Activated CD4-positive, alpha-beta T cell treated with anti-CD3 and anti-CD28 coated beads for 36 hours (primary cell): ENCODE measurements around the gene NMRK1. TPM values are rescaled to one million over a fixed set of nuclear protein-coding genes. Genes with fewer than 3 reads are reported as not detected.
A peak's percentile ranks its signal among the peaks of the same experiment; 100 is the strongest.

ENCODE experiments used
- ATAC-seq: fragments of 200-7000 bp; cut with Tn5 transposase; one replicate; pipeline ENCODE4 v1.10.0; 2021; ENCODE audit warnings: mild to moderate bottlenecking, moderate library complexity
- CTCF ChIA-PET: fragments of 350-600 bp; sonication (Branson Sonifier 250); formaldehyde crosslinking; loops from one replicate; lab custom pipeline; 2021; ENCODE audit warnings: antibody characterized with exemption; lab: Charles Lee
- POLR2A ChIA-PET: fragments of 350-600 bp; sonication (Branson Sonifier 250); formaldehyde crosslinking; loops from one replicate; lab custom pipeline; 2021; ENCODE audit warnings: antibody characterized with exemption, inconsistent platforms; lab: Charles Lee
- DNase-seq: peaks from one replicate; pipeline ENCODE4 v3.0.0-alpha.2; 2020
- H3K27ac Mint-ChIP-seq: one replicate; pipeline ENCODE4 v1.8.0; 2021; ENCODE audit warnings: mixed read lengths
- H3K27me3 Mint-ChIP-seq: one replicate; pipeline ENCODE4 v1.8.0; 2021; ENCODE audit warnings: mixed read lengths
- H3K36me3 Mint-ChIP-seq: one replicate; pipeline ENCODE4 v1.8.0; 2021; ENCODE audit warnings: low read depth, mixed read lengths
- H3K4me1 Mint-ChIP-seq: one replicate; pipeline ENCODE4 v1.8.0; 2021; ENCODE audit warnings: mixed read lengths
- H3K4me3 Mint-ChIP-seq: one replicate; pipeline ENCODE4 v1.8.0; 2021; ENCODE audit warnings: mild to moderate bottlenecking, moderate library complexity, mixed read lengths
- H3K9me3 Mint-ChIP-seq: one replicate; pipeline ENCODE4 v1.8.0; 2021; ENCODE audit warnings: low read depth, mixed read lengths
- intact Hi-C, 2 experiments: fragments of 100-400 bp; cut with DNase I in 1 of 2; cut with micrococcal nuclease in 1 of 2; formaldehyde crosslinking; loops; one replicate each; pipeline versions ENCODE4 v1.14.2 to v1.15.1; 2022 to 2024; cut with DNase I, micrococcal nuclease
- total RNA-seq, 2 experiments: library from RNA; stranded (reverse); gene quantifications; one replicate each; pipeline ENCODE4 v1.2.3, GENCODE V29; 2021

Gene NMRK1
- total RNA-seq, 2 experiments from 2014 or later, result 20.9 to 29.2 TPM

DNA sequence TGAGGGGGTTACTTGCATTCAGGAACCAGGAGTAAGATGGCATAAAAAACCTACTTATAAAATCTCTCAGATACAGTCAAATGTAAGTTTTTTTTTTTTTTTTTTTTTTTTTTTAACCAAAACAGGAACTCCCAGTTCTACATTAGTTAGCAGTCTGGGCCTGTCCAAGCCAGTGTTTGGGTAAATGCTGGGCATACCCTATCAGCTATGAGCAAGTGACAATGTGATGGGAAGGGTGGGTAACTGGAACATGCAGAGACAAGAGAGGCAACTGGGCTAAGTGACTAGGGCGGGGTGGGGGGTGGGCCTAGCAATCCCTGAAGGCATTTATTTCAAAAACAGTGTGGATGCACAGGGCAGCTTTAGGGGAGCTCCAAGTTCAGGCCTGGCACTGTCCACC lies 2.3 kb downstream of the NMRK1 start:
- intact Hi-C loops, result loop anchor here (5.0 to 10.0 kb wide), 5 partner anchors 42 to 1953 kb away; partner anchors contain the start of genes ANXA1 (in 1 of the 2) and RFK (in 1 of the 2)
- Mint-ChIP-seq H3K9me3 (no peaks in the 10 kb centered on the region), H3K27ac (peak overlapping the region; percentile 59), H3K4me3 (peak overlapping the region; percentile 96), H3K4me1 (peaks cover 48% of the 10 kb centered on the region), H3K27me3 (no peaks in the 10 kb centered on the region), H3K36me3 (peaks cover 10% of the 10 kb centered on the region)
- ChIA-PET POLR2A (interaction anchor here (1.9 to 3.6 kb wide), 2 partner anchors 14 to 58 kb away, joined by 5 to 22 read pairs; partner anchors contain the start of gene CARNMT1), CTCF (interaction anchor here (0.6 to 2.4 kb wide), 9 partner anchors 10 to 312 kb away, joined by 3 to 11 read pairs (median 6); partner anchors contain the start of genes C9orf40 and CARNMT1)
- DNase-seq (no peak), ATAC-seq (no peak)

GRCh38 chr9:75084081-75084672 lies 3.8 kb downstream of the NMRK1 start:
- ATAC-seq (no peak), DNase-seq (no peak)
- POLR2A ChIA-PET, result interaction anchor here (0.6 kb wide), 1 partner anchor 65 kb away, joined by 7 read pairs; no protein-coding TSS in a partner anchor
- no peak overlapping the region for H3K27ac Mint-ChIP-seq
- intact Hi-C loops, result loop anchor here in 1 of 2 experiments (10.0 kb wide), 1 partner anchor 1311 kb away; the partner anchor contains the start of gene RFK
- CTCF ChIA-PET, result interaction anchor here (0.6 to 2.2 kb wide), 4 partner anchors 8 to 1662 kb away, joined by 3 to 12 read pairs (median 7); no protein-coding TSS in a partner anchor
- H3K4me3 Mint-ChIP-seq, result no peak overlapping the region
- H3K36me3 Mint-ChIP-seq, result peaks cover 12% of the 10 kb centered on the region
- no peaks in the 10 kb centered on the region for H3K9me3 Mint-ChIP-seq
- no peaks in the 10 kb centered on the region for H3K27me3 Mint-ChIP-seq
- H3K4me1 Mint-ChIP-seq, result peaks cover 36% of the 10 kb centered on the region

GRCh38 chr9:75083188-75083970 lies 4.6 kb downstream of the NMRK1 start:
- Mint-ChIP-seq H3K9me3 (no peaks in the 10 kb centered on the region), H3K27me3 (no peaks in the 10 kb centered on the region), H3K36me3 (peaks cover 14% of the 10 kb centered on the region), H3K27ac (peak overlapping the region; percentile 39), H3K4me1 (peaks cover 36% of the 10 kb centered on the region), H3K4me3 (no peak overlapping the region)
- CTCF ChIA-PET, result interaction anchor here (1.1 to 2.1 kb wide), 3 partner anchors 43 to 309 kb away, joined by 3 to 12 read pairs (median 3); no protein-coding TSS in a partner anchor
- DNase-seq (peak; percentile 44), ATAC-seq (no peak)
- POLR2A ChIA-PET, result interaction anchor here (0.6 kb wide), 1 partner anchor 315 kb away, joined by 3 read pairs; no protein-coding TSS in a partner anchor
- intact Hi-C loops, result loop anchor here in 1 of 2 experiments (10.0 kb wide), 1 partner anchor 1311 kb away; the partner anchor contains the start of gene RFK

- intact Hi-C loops, result loop anchor here in 1 of 2 experiments (10.0 kb wide), 1 partner anchor 1313 kb away; the partner anchor contains the start of gene RFK
- ChIA-PET CTCF (no interaction called here), POLR2A (no interaction called here)
- no peak overlapping the region for H3K27ac Mint-ChIP-seq
- H3K36me3 Mint-ChIP-seq, result peaks cover 15% of the 10 kb centered on the region
- no peaks in the 10 kb centered on the region for H3K9me3 Mint-ChIP-seq
- ATAC-seq, result no peak
- no peak overlapping the region for H3K4me3 Mint-ChIP-seq
- no peaks in the 10 kb centered on the region for H3K27me3 Mint-ChIP-seq
- DNase-seq, result no peak
- H3K4me1 Mint-ChIP-seq, result peaks cover 34% of the 10 kb centered on the region
These were observed 6.3 kb downstream of the NMRK1 start for GRCh38 chr9:75081632-75082031.

DNA sequence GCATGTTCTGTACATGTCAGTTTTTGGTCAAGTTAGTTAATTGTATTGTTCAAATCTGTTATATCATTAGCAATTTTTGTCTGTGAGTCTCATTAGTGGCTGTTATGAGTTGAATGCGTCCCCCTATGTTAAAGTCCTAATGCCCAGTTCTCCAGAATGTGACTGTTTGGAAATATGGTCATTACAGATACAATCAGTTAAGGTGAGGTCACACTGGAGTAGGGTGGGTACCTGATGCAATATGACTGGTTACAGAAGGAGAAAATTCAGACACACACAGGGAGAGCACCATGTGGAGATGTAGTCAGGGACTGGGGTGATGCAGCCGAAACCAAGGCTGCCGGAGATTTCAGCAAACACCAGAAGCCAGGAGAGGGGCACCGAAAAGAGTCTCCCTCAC lies 15.1 kb downstream of the NMRK1 start:
- CTCF ChIA-PET, result interaction anchor here (1.4 to 3.4 kb wide), 3 partner anchors 13 to 299 kb away, joined by 3 to 19 read pairs (median 9); no protein-coding TSS in a partner anchor
- ATAC-seq (no peak), DNase-seq (no peak)
- no peak overlapping the region for H3K4me3 Mint-ChIP-seq
- intact Hi-C loops, result loop anchor here in 1 of 2 experiments (10.0 kb wide), 1 partner anchor 208 kb away; no protein-coding TSS in a partner anchor
- POLR2A ChIA-PET, result no interaction called here
- H3K4me1 Mint-ChIP-seq, result peaks cover 39% of the 10 kb centered on the region
- H3K27ac Mint-ChIP-seq, result peak overlapping the region; percentile 69
- H3K27me3 Mint-ChIP-seq, result no peaks in the 10 kb centered on the region
- peaks cover 15% of the 10 kb centered on the region for H3K36me3 Mint-ChIP-seq
- no peaks in the 10 kb centered on the region for H3K9me3 Mint-ChIP-seq

- Mint-ChIP-seq H3K4me1 (peaks cover 37% of the 10 kb centered on the region), H3K27me3 (no peaks in the 10 kb centered on the region), H3K9me3 (no peaks in the 10 kb centered on the region), H3K36me3 (peaks cover 16% of the 10 kb centered on the region), H3K4me3 (peak overlapping the region; percentile 11), H3K27ac (peak overlapping the region; percentile 75)
- ATAC-seq (peak; percentile 96), DNase-seq (peak; percentile 86)
- POLR2A ChIA-PET, result interaction anchor here (0.5 to 1.5 kb wide), 3 partner anchors 15 to 138 kb away, joined by 4 to 6 read pairs (median 5); no protein-coding TSS in a partner anchor
- intact Hi-C loops, result loop anchor here (1.0 to 10.0 kb wide), 3 partner anchors 43 to 207 kb away; partner anchors contain the start of gene CARNMT1 (in 2 of the 2)
- CTCF ChIA-PET, result interaction anchor here (0.6 to 2.3 kb wide), 10 partner anchors 10 to 299 kb away, joined by 3 to 9 read pairs (median 3); partner anchors contain the start of gene C9orf40
These were observed 16.3 kb downstream of the NMRK1 start for GRCh38 chr9:75071530-75072122.

DNA sequence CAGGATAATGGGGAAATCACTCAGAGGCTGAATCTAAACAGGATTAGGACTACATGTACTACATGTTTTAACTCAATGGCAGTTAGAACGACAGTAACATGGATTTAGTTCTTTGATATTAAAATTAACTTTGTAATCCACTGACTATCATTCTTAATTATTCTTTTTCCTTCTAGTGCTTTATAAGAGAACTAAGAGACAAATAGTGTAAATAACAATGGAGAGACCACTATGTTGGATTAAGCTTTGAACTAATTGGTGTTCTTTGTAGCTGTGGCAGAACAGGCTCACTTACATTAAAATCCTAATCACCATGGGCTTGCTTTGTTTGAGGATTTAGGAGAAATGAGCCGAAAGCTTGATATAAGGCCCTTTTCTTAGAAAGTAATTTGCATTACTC lies 18.8 kb downstream of the NMRK1 start:
- Mint-ChIP-seq H3K9me3 (no peaks in the 10 kb centered on the region), H3K4me3 (no peak overlapping the region)
- POLR2A ChIA-PET, result no interaction called here

DNA sequence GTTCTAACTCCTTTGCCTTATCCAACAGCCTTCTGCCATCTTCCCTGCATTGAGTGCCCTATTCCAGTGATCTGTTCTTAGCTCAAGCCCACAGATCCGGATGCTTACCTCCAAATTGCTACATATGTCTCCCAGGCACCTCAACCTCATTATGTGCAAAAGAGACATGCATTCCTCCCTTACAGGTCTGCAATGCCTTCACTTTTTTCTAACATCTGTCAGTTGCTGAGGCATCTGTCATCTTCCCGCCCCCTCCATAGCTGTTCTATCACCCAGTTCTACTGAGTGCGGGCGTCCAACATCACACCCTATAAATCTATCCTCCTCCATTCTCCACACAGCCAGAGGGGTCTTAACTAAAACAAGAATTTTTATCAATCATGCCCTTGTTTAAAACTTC lies 20.1 kb downstream of the NMRK1 start:
- no peak for DNase-seq
- intact Hi-C loops, result no loop called here
- Mint-ChIP-seq H3K36me3 (peaks cover 19% of the 10 kb centered on the region), H3K27me3 (no peaks in the 10 kb centered on the region), H3K4me3 (no peak overlapping the region), H3K9me3 (no peaks in the 10 kb centered on the region), H3K27ac (no peak overlapping the region), H3K4me1 (peaks cover 40% of the 10 kb centered on the region)
- ATAC-seq, result no peak
- ChIA-PET POLR2A (no interaction called here), CTCF (interaction anchor here (1.9 kb wide), 1 partner anchor 294 kb away, joined by 8 read pairs; no protein-coding TSS in a partner anchor)

More for the DNA sequence above, 18.8 kb downstream of the NMRK1 start:
- H3K27ac Mint-ChIP-seq, result no peak overlapping the region
- H3K27me3 Mint-ChIP-seq, result no peaks in the 10 kb centered on the region
- H3K36me3 Mint-ChIP-seq, result peaks cover 20% of the 10 kb centered on the region
- ATAC-seq (no peak), DNase-seq (no peak)
- H3K4me1 Mint-ChIP-seq, result peaks cover 37% of the 10 kb centered on the region
- CTCF ChIA-PET, result interaction anchor here (1.3 to 1.6 kb wide), 2 partner anchors 17 to 21 kb away, joined by 3 to 4 read pairs; no protein-coding TSS in a partner anchor
- intact Hi-C loops, result no loop called here

DNA sequence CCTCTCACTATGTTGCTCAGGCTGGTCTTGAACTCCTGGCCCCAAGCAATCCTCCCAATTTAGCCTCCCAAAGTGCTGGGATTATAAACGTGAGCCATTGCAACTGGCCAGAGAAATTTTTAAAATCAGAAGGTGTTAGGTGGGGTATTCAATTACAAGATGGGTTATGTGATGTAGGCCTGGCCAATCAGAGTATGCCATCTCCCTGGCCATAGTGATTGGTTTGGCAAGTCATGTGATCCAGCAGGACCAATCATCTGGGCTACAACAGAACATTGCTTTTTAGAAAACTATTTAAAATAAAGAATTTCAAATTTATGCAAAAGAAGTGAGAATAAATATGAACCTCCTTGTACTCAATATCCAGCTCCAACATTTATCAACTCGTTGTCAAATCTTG lies 22.4 kb downstream of the NMRK1 start:
- Mint-ChIP-seq H3K4me1 (peaks cover 22% of the 10 kb centered on the region), H3K36me3 (peaks cover 17% of the 10 kb centered on the region), H3K27ac (no peak overlapping the region), H3K27me3 (no peaks in the 10 kb centered on the region), H3K4me3 (no peak overlapping the region), H3K9me3 (no peaks in the 10 kb centered on the region)
- DNase-seq (no peak), ATAC-seq (no peak)
- POLR2A ChIA-PET, result no interaction called here
- intact Hi-C loops, result no loop called here
- CTCF ChIA-PET, result interaction anchor here (1.0 kb wide), 1 partner anchor 292 kb away, joined by 4 read pairs; no protein-coding TSS in a partner anchor

DNA sequence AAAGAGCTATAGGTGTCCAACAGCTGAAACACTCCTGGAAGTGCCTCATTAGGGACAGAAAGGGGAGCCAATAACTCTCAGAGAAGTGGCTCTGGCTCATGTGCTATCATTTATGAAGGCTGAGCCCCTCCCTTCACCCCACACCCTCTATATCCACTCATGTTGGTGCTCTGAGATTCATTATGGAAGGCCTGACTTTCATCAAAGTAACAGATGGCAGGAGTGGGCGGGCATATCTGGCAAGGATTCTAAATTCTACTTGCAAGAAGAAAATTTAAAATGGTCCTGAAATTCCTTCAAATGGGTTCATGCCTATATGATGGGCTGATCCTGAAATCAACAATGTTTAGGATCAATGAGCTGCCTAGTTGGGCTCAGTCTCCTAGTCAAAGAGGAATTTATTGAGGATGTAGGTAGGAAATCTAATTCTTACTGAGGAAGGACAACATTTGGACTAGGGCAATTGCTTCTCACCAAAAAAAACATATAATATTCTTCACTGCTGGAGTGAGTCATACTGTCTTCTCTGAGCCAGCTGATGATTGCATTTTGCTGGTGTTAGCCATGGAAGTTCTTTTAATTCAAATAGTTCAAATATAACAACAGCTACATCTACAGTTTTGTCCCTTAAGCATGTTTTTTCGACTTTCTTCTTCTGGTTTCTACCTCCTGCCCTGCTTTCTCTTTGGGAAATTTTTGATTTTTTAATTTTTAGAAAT lies 23.5 kb downstream of the NMRK1 start:
- Mint-ChIP-seq H3K9me3 (no peaks in the 10 kb centered on the region), H3K36me3 (peaks cover 25% of the 10 kb centered on the region), H3K4me3 (no peak overlapping the region), H3K27ac (no peak overlapping the region), H3K4me1 (peaks cover 14% of the 10 kb centered on the region), H3K27me3 (no peaks in the 10 kb centered on the region)
- ATAC-seq (no peak), DNase-seq (no peak)
- CTCF ChIA-PET, result interaction anchor here (0.9 to 1.4 kb wide), 4 partner anchors 13 to 291 kb away, joined by 3 to 4 read pairs (median 3); no protein-coding TSS in a partner anchor
- intact Hi-C loops, result no loop called here
- POLR2A ChIA-PET, result interaction anchor here (1.1 kb wide), 1 partner anchor 36 kb away, joined by 4 read pairs; the partner anchor contains the start of gene CARNMT1
